Spleen (tissue), 11 donors: Measurements from ENCODE around the gene SOHLH2. TPM values are rescaled to one million over a fixed set of nuclear protein-coding genes. Genes with fewer than 3 reads are reported as not detected.

Source experiments
- DNase-seq: peaks from one replicate; pipeline ENCODE4 v3.0.0-alpha.2; 2020
- H3K27ac ChIP-seq, 8 donors: fragments of 200-600 bp; sonication (generic) in 7 of 8; 1 replicate in 4 of 8; 2 replicates in 4 of 8; pipeline versions ENCODE4 v1.5.0 to v1.8.0; 2016 to 2021; ENCODE audit warnings: inconsistent platforms in 4 of 8, mild to moderate bottlenecking in 4 of 8, moderate library complexity in 1 of 8
- H3K27me3 ChIP-seq, 7 donors: fragments of 200-600 bp; sonication (generic) in 6 of 7; replicated peaks in 1 of 7; 1 replicate in 4 of 7; 2 replicates in 3 of 7; pipeline versions ENCODE4 v1.5.0 to v1.8.0; 2016 to 2021; ENCODE audit warnings: inconsistent platforms in 3 of 7, mild to moderate bottlenecking in 1 of 7
- H3K36me3 ChIP-seq, 6 donors: fragments of 200-600 bp; sonication (generic) in 5 of 6; 1 replicate in 4 of 6; 2 replicates in 2 of 6; pipeline versions ENCODE4 v1.5.0 to v1.8.0; 2016 to 2021; ENCODE audit warnings: inconsistent platforms in 2 of 6
- H3K4me1 ChIP-seq, 6 donors: fragments of 200-600 bp; sonication (generic) in 5 of 6; 1 replicate in 3 of 6; 2 replicates in 3 of 6; pipeline versions ENCODE4 v1.5.0 to v1.8.0; 2016 to 2021; ENCODE audit warnings: inconsistent platforms in 3 of 6
- H3K4me3 ChIP-seq, 8 donors: fragments of 200-600 bp; sonication (generic) in 7 of 8; 1 replicate in 4 of 8; 2 replicates in 4 of 8; pipeline versions ENCODE4 v1.5.0 to v1.8.0; 2016 to 2021; ENCODE audit warnings: inconsistent platforms in 4 of 8, mild to moderate bottlenecking in 4 of 8, moderate library complexity in 2 of 8
- H3K9me3 ChIP-seq, 8 donors: fragments of 200-600 bp; sonication (generic) in 7 of 8; 1 replicate in 4 of 8; 2 replicates in 4 of 8; pipeline versions ENCODE4 v1.5.0 to v1.8.0; 2016 to 2021; ENCODE audit warnings: inconsistent platforms in 4 of 8
- CTCF ChIP-seq, 11 experiments: fragments of 200-600 bp in 7 of 11; fragments of 450-650 bp in 4 of 11; sonication (generic) in 4 of 11; IDR thresholded peaks in 8 of 11; conservative IDR thresholded peaks in 3 of 11; 1 replicate in 7 of 11; 2 replicates in 4 of 11; pipeline versions ENCODE4 v1.4.0 to v1.8.0; 2016 to 2021; ENCODE audit warnings: antibody characterized with exemption in 11 of 11, inconsistent platforms in 4 of 11, mild to moderate bottlenecking in 1 of 11
- POLR2A ChIP-seq, 3 donors: fragments of 450-650 bp; IDR thresholded peaks; one replicate each; pipeline ENCODE4 v1.5.1; 2017; ENCODE audit warnings: antibody characterized with exemption in 3 of 3, mild to moderate bottlenecking in 1 of 3
- POLR2AphosphoS5 ChIP-seq, 3 donors: sonication (generic); formaldehyde crosslinking; IDR thresholded peaks; one replicate each; pipeline ENCODE4 v1.5.1; 2017; ENCODE audit warnings: antibody characterized with exemption in 3 of 3
- WGBS, 5 donors: extraction: QIAGEN DNeasy Blood & Tissue Kit in 3 of 5; methylation state at CpG; one replicate each; pipeline versions ENCODE4 v1.1.5 to v1.1.7; 2013 to 2018; 5-methylcytosine and 5-hydroxymethylcytosine counted together
- intact Hi-C: fragments of 100-400 bp; cut with DNase I; formaldehyde crosslinking; loops from one replicate; pipeline ENCODE4 v1.15.0; 2023; ENCODE audit warnings: low total_unique reads
- polyA plus RNA-seq, 3 donors: library from polyadenylated mRNA; stranded (reverse); fragments of 200-250 nt; gene quantifications; one replicate each; pipeline ENCODE4 v1.2.1, GENCODE V29; 2013
- total RNA-seq, 7 donors: library from RNA; depleted of rRNA in 3 of 7; stranded (reverse); fragments of >200 nt in 3 of 7; fragmentation: NEBNext Ultra II Directional in 4 of 7; extraction: Animal tissue kit (Norgen Biotek cat#: 25700) in 4 of 7; gene quantifications; one replicate each; pipeline versions ENCODE4 v1.1.0 to v1.2.1, GENCODE V29; 2016 to 2021
- donor health status: healthy with polysubstance abuse.
- donor health status: DM: no; HTN: no; CAD: no; lungs with moderate emphysema.
- donor health status: DM: no; HTN: no; CAD: no.
- donor health status: Bipolar disorder and iron deficiency.
- donor health status: healthy.
- donor health status: DM: no; HTN: no; CAD: no.
- donor health status: DM: yes; HTN: yes; CAD: no.

The SOHLH2 gene
- total and polyA plus RNA-seq, 10 donors, result 0.06 TPM; not detected in 9

- Histone ChIP-seq H3K27me3 (no peaks in the 10 kb centered on the region), H3K4me1 (no peaks in the 10 kb centered on the region), H3K27ac (no peak overlapping the region), H3K4me3 (no peak overlapping the region), H3K9me3 (peaks cover 0 to 13% (median 6%) of the 10 kb centered on the region in 8 donors), H3K36me3 (no peaks in the 10 kb centered on the region)
- DNase-seq, result no peak
- TF ChIP-seq CTCF (IDR thresholded peaks at IDR 0.05 in 8 of 11, conservative IDR thresholded peaks at IDR 0.05 in 3 of 11), result no peak
- WGBS, 5 donors, result 68 to 85% (median 77%) methylated on average over 4 of the region's 4 CpGs
- intact Hi-C loops, result no loop called here
These were observed 2.8 kb downstream of the SOHLH2 start for GRCh38 chr13:36211567-36211966.

GRCh38 chr13:36210738-36211137, 3.6 kb downstream of the SOHLH2 start:
- TF ChIP-seq CTCF (IDR thresholded peaks at IDR 0.05 in 8 of 11, conservative IDR thresholded peaks at IDR 0.05 in 3 of 11) (no peak), POLR2A (IDR thresholded peaks at IDR 0.05) (no peak), POLR2AphosphoS5 (IDR thresholded peaks at IDR 0.05) (no peak)
- H3K9me3 ChIP-seq, result peaks cover 0 to 13% (median 6%) of the 10 kb centered on the region in 8 donors
- H3K27ac ChIP-seq, result no peak overlapping the region
- no peaks in the 10 kb centered on the region for H3K27me3 ChIP-seq
- H3K4me1 ChIP-seq, result no peaks in the 10 kb centered on the region
- no peaks in the 10 kb centered on the region for H3K36me3 ChIP-seq
- intact Hi-C loops, result no loop called here
- DNase-seq, result no peak
- no peak overlapping the region for H3K4me3 ChIP-seq
- WGBS, 5 donors, result 80 to 88% (median 84%) methylated on average over 4 of the region's 4 CpGs

- intact Hi-C loops, result no loop called here
- H3K4me1 ChIP-seq, result no peaks in the 10 kb centered on the region
- no peak for DNase-seq
- no peak for TF ChIP-seq POLR2AphosphoS5 (IDR thresholded peaks at IDR 0.05)
- no peaks in the 10 kb centered on the region for H3K9me3 ChIP-seq
- H3K4me3 ChIP-seq, result no peak overlapping the region
- H3K27ac ChIP-seq, result no peak overlapping the region
- no peaks in the 10 kb centered on the region for H3K36me3 ChIP-seq
- H3K27me3 ChIP-seq, result no peaks in the 10 kb centered on the region
- WGBS, 5 donors, result 76 to 91% (median 85%) methylated on average over 5 of the region's 5 CpGs
These were observed 6.7 kb downstream of the SOHLH2 start for GRCh38 chr13:36207672-36208071.

GRCh38 chr13:36193151-36193855, 21.1 kb downstream of the SOHLH2 start:
- 89 to 98% (median 97%) methylated on average over 1 of the region's 1 CpG for WGBS, 5 donors
- Histone ChIP-seq H3K27ac (no peak overlapping the region), H3K9me3 (no peaks in the 10 kb centered on the region), H3K36me3 (no peaks in the 10 kb centered on the region), H3K4me3 (no peak overlapping the region), H3K4me1 (no peaks in the 10 kb centered on the region), H3K27me3 (no peaks in the 10 kb centered on the region)
- no peak for DNase-seq
- TF ChIP-seq POLR2AphosphoS5 (IDR thresholded peaks at IDR 0.05), result no peak
- no peak for TF ChIP-seq CTCF (IDR thresholded peaks at IDR 0.05 in 8 of 11, conservative IDR thresholded peaks at IDR 0.05 in 3 of 11)
- no peak for TF ChIP-seq POLR2A (IDR thresholded peaks at IDR 0.05)
- intact Hi-C loops, result no loop called here
